K562 (cell line): ENCODE data around the gene OR9Q2. TPM values are rescaled to one million over a fixed set of nuclear protein-coding genes. Genes with fewer than 3 reads are reported as not detected.

Experiments
- ATAC-seq: fragments of 200-7000 bp; cut with Tn5 transposase; 3 replicates; pipeline ENCODE4 v1.9.1; 2020; ENCODE audit warnings: moderate library complexity
- BruUV-seq: library from RNA; stranded (reverse); fragments of 400-500 nt; replicated peaks from 2 replicates; lab custom pipeline; 2021; lab: Mats Ljungman, UMichigan
- CTCF ChIA-PET: fragments of 300-600 bp; formaldehyde crosslinking; extraction: SDS; loops from one replicate; lab custom pipeline; 2021; ENCODE audit warnings: low intra/inter-chr PET ratio; lab: Yijun Ruan, JAX
- POLR2A ChIA-PET: fragments of 300-600, 350-650 bp; sonication (Branson Sonifier 250); formaldehyde crosslinking; extraction: SDS; loops from one replicate; lab custom pipeline; 2021; ENCODE audit warnings: antibody characterized with exemption, inconsistent platforms; lab: Yijun Ruan, JAX
- DNase-seq, 4 experiments: peaks; one replicate each; pipeline versions ENCODE4 v3.0.0 to v3.0.0-alpha.2; 2011 to 2018; ENCODE audit warnings: low spot score in 3 of 4, mixed read lengths in 3 of 4; ENCODE audit errors: extremely low read depth in 1 of 4
- FAIRE-seq: peaks from 2 replicates; lab custom pipeline; 2011; peaks lifted over from hg19 to GRCh38; lab: Jason Lieb, UNC
- H2AFZ ChIP-seq: 2 replicates; pipeline ENCODE4 v1.6.0; 2011; ENCODE audit warnings: low read depth, low read length, control low read depth, inconsistent platforms
- H3K27ac ChIP-seq: fragments of 200-600 bp; 3 replicates; pipeline ENCODE4 v1.8.0; 2011; ENCODE audit warnings: low read depth, mild to moderate bottlenecking, control low read depth, inconsistent platforms, low read length, moderate library complexity, mixed read lengths; ENCODE audit errors: extremely low read depth
- H3K27me3 ChIP-seq, 2 experiments: fragments of 300-600 bp in 1 of 2; 2 replicates in 1 of 2; 3 replicates in 1 of 2; pipeline versions ENCODE4 v1.6.0 to v1.8.0; 2011; ENCODE audit warnings: inconsistent platforms in 2 of 2, low read length in 2 of 2, mild to moderate bottlenecking in 1 of 2, mixed read lengths in 1 of 2, moderate library complexity in 1 of 2; ENCODE audit not compliant: control insufficient read depth in 2 of 2, insufficient read depth in 2 of 2
- H3K36me3 ChIP-seq: fragments of 300-600 bp; 3 replicates; pipeline ENCODE4 v1.8.0; 2011; ENCODE audit warnings: mild to moderate bottlenecking, low read length, inconsistent platforms; ENCODE audit not compliant: control insufficient read depth, insufficient read depth
- H3K4me1 ChIP-seq, 2 experiments: fragments of 200-600 bp in 1 of 2; replicated peaks in 1 of 2; 2 replicates in 1 of 2; 3 replicates in 1 of 2; pipeline versions ENCODE4 v1.5.1 to v1.8.0; 2011; ENCODE audit warnings: inconsistent platforms in 2 of 2, low read length in 2 of 2, mild to moderate bottlenecking in 1 of 2, mixed read lengths in 1 of 2, moderate library complexity in 1 of 2; ENCODE audit not compliant: control insufficient read depth in 2 of 2, insufficient read depth in 2 of 2
- H3K4me2 ChIP-seq: 2 replicates; pipeline ENCODE4 v1.6.1; 2011; ENCODE audit warnings: low read length, control low read depth, inconsistent platforms, mixed read lengths; ENCODE audit not compliant: insufficient read depth
- H3K4me3 ChIP-seq: fragments of 200-600 bp; sonication (generic), shearing (Covaris generic); 2 replicates; pipeline ENCODE4 v1.5.1; 2016; ENCODE audit warnings: control low read depth, inconsistent platforms
- H3K79me2 ChIP-seq: fragments of 200-600 bp; 3 replicates; pipeline ENCODE4 v1.8.0; 2011; ENCODE audit warnings: low read length, inconsistent platforms; ENCODE audit not compliant: control insufficient read depth, insufficient read depth
- H3K9ac ChIP-seq, 2 experiments: 2 replicates each; pipeline versions ENCODE4 v1.6.0 to v1.6.1; 2011; ENCODE audit warnings: low read depth in 2 of 2, low read length in 2 of 2, control low read depth in 1 of 2, inconsistent platforms in 1 of 2, mild to moderate bottlenecking in 1 of 2, mixed read lengths in 1 of 2; ENCODE audit not compliant: insufficient read depth in 1 of 2
- H3K9me1 ChIP-seq: one replicate; pipeline ENCODE4 v1.6.0; 2011; ENCODE audit warnings: inconsistent platforms, mild to moderate bottlenecking, low read length, moderate library complexity; ENCODE audit not compliant: control insufficient read depth, insufficient read depth
- H3K9me3 ChIP-seq: replicated peaks from 2 replicates; pipeline ENCODE4 v1.5.1; 2011; ENCODE audit warnings: low read depth, low read length, inconsistent platforms; ENCODE audit not compliant: control insufficient read depth, insufficient read depth
- H4K20me1 ChIP-seq: replicated peaks from 2 replicates; pipeline ENCODE4 v1.6.1; 2011; ENCODE audit warnings: low read length, inconsistent platforms, mixed read lengths; ENCODE audit not compliant: control insufficient read depth, insufficient read depth
- EP300 ChIP-seq: IDR thresholded peaks from 2 replicates; pipeline ENCODE4 v1.6.1; 2012; ENCODE audit warnings: low read length, improper control_type of control experiment
- FOSL1 ChIP-seq: fragments of 200-800 bp; sonication (Bioruptor generic); conservative IDR thresholded peaks from 2 replicates; pipeline ENCODE4 v1.6.1; 2016; ENCODE audit warnings: missing genetic modification characterization, missing compliant biosample characterization
- GABPA ChIP-seq: fragments of 200-800 bp; sonication (Bioruptor generic); conservative IDR thresholded peaks from 2 replicates; pipeline ENCODE4 v1.6.1; 2016; ENCODE audit warnings: low read depth, missing genetic modification characterization, missing compliant biosample characterization
- ILF3 ChIP-seq: fragments of 450-650 bp; IDR thresholded peaks from 2 replicates; pipeline ENCODE4 v1.6.1; 2018; ENCODE audit warnings: antibody characterized with exemption, mild to moderate bottlenecking, moderate library complexity, borderline replicate concordance
- MCM2 ChIP-seq: fragments of 450-650 bp; IDR thresholded peaks from 2 replicates; pipeline ENCODE4 v1.6.1; 2017; ENCODE audit warnings: low read depth, mild to moderate bottlenecking
- NR3C1 ChIP-seq: sonication (generic); formaldehyde crosslinking; IDR thresholded peaks from 2 replicates; pipeline ENCODE4 v1.8.1; 2022; ENCODE audit warnings: missing genetic modification reagents
- RHOXF2B ChIP-seq: fragments of 250-450 bp; sonication (Bioruptor Pico); conservative IDR thresholded peaks from 2 replicates; pipeline ENCODE4 v1.5.1; 2021
- SMARCC2 ChIP-seq: fragments of 450-650 bp; IDR thresholded peaks from 2 replicates; pipeline ENCODE4 v1.6.1; 2017; ENCODE audit warnings: antibody characterized with exemption, moderate library complexity, mild to moderate bottlenecking, low read depth
- SP1 ChIP-seq: sonication (generic); formaldehyde crosslinking; IDR thresholded peaks from 2 replicates; pipeline ENCODE4 v1.8.1; 2022; ENCODE audit warnings: mild to moderate bottlenecking, missing genetic modification reagents
- SPI1 ChIP-seq: IDR thresholded peaks from 2 replicates; pipeline ENCODE4 v1.6.1; 2011; ENCODE audit warnings: low read depth, low read length, control low read depth, borderline replicate concordance
- SUPT5H ChIP-seq: fragments of 450-650 bp; IDR thresholded peaks from 2 replicates; pipeline ENCODE4 v1.6.1; 2016
- TAF7 ChIP-seq: fragments of 450-650 bp; IDR thresholded peaks from 2 replicates; pipeline ENCODE4 v1.6.1; 2016; ENCODE audit warnings: missing genetic modification characterization, missing compliant biosample characterization
- TCF7 ChIP-seq: sonication (generic); IDR thresholded peaks from 2 replicates; pipeline ENCODE4 v1.6.1; 2016; ENCODE audit warnings: antibody characterized with exemption, borderline replicate concordance
- ZBTB7A ChIP-seq: IDR thresholded peaks from 2 replicates; pipeline ENCODE4 v1.6.1; 2011; ENCODE audit warnings: low read depth, mild to moderate bottlenecking, low read length, moderate library complexity, borderline replicate concordance; ENCODE audit not compliant: control insufficient read depth
- ZNF23 ChIP-seq: fragments of 250-450 bp; sonication (Bioruptor Pico); IDR thresholded peaks from 2 replicates; pipeline ENCODE4 v1.4.0; 2020; ENCODE audit warnings: mild to moderate bottlenecking
- ZNF589 ChIP-seq: fragments of 200-800 bp; sonication (Bioruptor generic); IDR thresholded peaks from 2 replicates; pipeline ENCODE4 v1.6.1; 2016; ENCODE audit warnings: low read depth, missing genetic modification characterization, missing compliant biosample characterization
- WGBS: fragments of 100-300 bp; shearing (Covaris generic); methylation state at CpG from one replicate; pipeline ENCODE4 v1.1.6; 2016; ENCODE audit warnings: low coverage, mixed read lengths; ENCODE audit not compliant: insufficient coverage; ENCODE audit errors: missing lambda C conversion rate; 5-methylcytosine and 5-hydroxymethylcytosine counted together
- in situ Hi-C: fragments of 300-500 bp; cut with MboI; formaldehyde crosslinking; loops from 4 replicates; pipeline ENCODE4 v1.15.0; 2018; ENCODE audit warnings: inconsistent platforms, mixed read lengths
- intact Hi-C: fragments of 100-400 bp; cut with micrococcal nuclease; formaldehyde crosslinking; loops from 2 replicates; pipeline ENCODE4 v1.14.2; 2022
- polyA plus RNA-seq, 8 experiments: library from polyadenylated mRNA; depleted of rRNA in 4 of 8; stranded (reverse) in 5 of 8; unstranded in 3 of 8; fragments of >200 nt; fragmentation: Nextera tagmentation in 2 of 8; fragmentation: Illumina TruSeq in 1 of 8; extraction: Ambion mirVana in 2 of 8; extraction: Trizol in 1 of 8; gene quantifications; 2 replicates each; pipeline versions ENCODE4 v1.2.1 to v1.2.3, GENCODE V29; 2011 to 2014; ENCODE audit warnings: inconsistent platforms in 1 of 8, missing spikeins in 1 of 8
- total RNA-seq, 7 experiments: library from RNA; depleted of rRNA in 6 of 7; stranded (reverse); fragments of >200 nt in 6 of 7; fragmentation: Illumina TruSeq in 2 of 7; extraction: Trizol in 2 of 7; gene quantifications; 2 replicates each; pipeline versions ENCODE4 v1.2.1 to v1.2.3, GENCODE V29; 2011 to 2021; ENCODE audit warnings: low replicate concordance in 1 of 7
- TF ChIP-seq, protein P1 (sequence below): IDR thresholded peaks from 2 replicates; pipeline ENCODE4 v1.6.1; 2011; ENCODE audit warnings: borderline replicate concordance, low read depth, mild to moderate bottlenecking, moderate library complexity, low read length; ENCODE audit not compliant: insufficient read depth, poor library complexity, severe bottlenecking
- TF ChIP-seq, protein P2 (sequence below): fragments of 450-650 bp; formaldehyde crosslinking; IDR thresholded peaks from 2 replicates; pipeline ENCODE4 v1.4.0; 2020; ENCODE audit warnings: mild to moderate bottlenecking, moderate library complexity
- TF ChIP-seq, protein P3 (sequence below): fragments of 450-650 bp; IDR thresholded peaks from 2 replicates; pipeline ENCODE4 v1.6.1; 2016

The OR9Q2 gene
- total and polyA plus RNA-seq, 9 of the 15 experiments (the other 6 are each of a cell fraction or from before 2014, with no cell fraction given): not detected

DNA sequence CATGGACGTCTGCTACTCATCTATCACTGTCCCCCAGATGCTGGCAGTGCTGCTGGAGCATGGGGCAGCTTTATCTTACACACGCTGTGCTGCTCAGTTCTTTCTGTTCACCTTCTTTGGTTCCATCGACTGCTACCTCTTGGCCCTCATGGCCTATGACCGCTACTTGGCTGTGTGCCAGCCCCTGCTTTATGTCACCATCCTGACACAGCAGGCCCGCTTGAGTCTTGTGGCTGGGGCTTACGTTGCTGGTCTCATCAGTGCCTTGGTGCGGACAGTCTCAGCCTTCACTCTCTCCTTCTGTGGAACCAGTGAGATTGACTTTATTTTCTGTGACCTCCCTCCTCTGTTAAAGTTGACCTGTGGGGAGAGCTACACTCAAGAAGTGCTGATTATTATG, 9.2 kb upstream of the OR9Q2 start:
- no peak overlapping the region for H3K4me3 ChIP-seq
- 1% methylated on average over 6 of the region's 7 CpGs for WGBS
- H3K27me3 ChIP-seq: no peaks in the 10 kb centered on the region
- POLR2A ChIA-PET: no interaction called here
- no TSS peak for BruUV-seq
- DNase-seq (peak in 3 of 4 experiments; percentile 13 to 50 (median 19)), FAIRE-seq (peak; percentile 6), ATAC-seq (peak; percentile 80)
- H3K9me1 ChIP-seq: no peaks in the 10 kb centered on the region
- H3K9ac ChIP-seq: no peak overlapping the region
- no peaks in the 10 kb centered on the region for H3K9me3 ChIP-seq
- H3K4me1 ChIP-seq: no peaks in the 10 kb centered on the region
- CTCF ChIA-PET: no interaction called here
- intact Hi-C loops: no loop called here
- no peak overlapping the region for H3K27ac ChIP-seq
- H3K4me2 ChIP-seq: no peak overlapping the region
- no peak overlapping the region for H2AFZ ChIP-seq
- no peaks in the 10 kb centered on the region for H4K20me1 ChIP-seq
- H3K36me3 ChIP-seq: no peaks in the 10 kb centered on the region
- no peaks in the 10 kb centered on the region for H3K79me2 ChIP-seq
- in situ Hi-C loops: no loop called here
- no peak for TF ChIP-seq MCM2
- TF ChIP-seq ZNF23: no peak
- no peak for TF ChIP-seq SP1 (CRISPR knock-in tag)
- TF ChIP-seq NR3C1: no peak
- TF ChIP-seq SMARCC2: no peak
- no peak for TF ChIP-seq TCF7
- TF ChIP-seq, protein P1, sequence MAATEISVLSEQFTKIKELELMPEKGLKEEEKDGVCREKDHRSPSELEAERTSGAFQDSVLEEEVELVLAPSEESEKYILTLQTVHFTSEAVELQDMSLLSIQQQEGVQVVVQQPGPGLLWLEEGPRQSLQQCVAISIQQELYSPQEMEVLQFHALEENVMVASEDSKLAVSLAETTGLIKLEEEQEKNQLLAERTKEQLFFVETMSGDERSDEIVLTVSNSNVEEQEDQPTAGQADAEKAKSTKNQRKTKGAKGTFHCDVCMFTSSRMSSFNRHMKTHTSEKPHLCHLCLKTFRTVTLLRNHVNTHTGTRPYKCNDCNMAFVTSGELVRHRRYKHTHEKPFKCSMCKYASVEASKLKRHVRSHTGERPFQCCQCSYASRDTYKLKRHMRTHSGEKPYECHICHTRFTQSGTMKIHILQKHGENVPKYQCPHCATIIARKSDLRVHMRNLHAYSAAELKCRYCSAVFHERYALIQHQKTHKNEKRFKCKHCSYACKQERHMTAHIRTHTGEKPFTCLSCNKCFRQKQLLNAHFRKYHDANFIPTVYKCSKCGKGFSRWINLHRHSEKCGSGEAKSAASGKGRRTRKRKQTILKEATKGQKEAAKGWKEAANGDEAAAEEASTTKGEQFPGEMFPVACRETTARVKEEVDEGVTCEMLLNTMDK: no peak
- TF ChIP-seq ZNF589 (CRISPR knock-in tag): no peak
- TF ChIP-seq EP300: no peak
- TF ChIP-seq GABPA: no peak
- no peak for TF ChIP-seq ILF3
- no peak for TF ChIP-seq SPI1
- no peak for TF ChIP-seq ZBTB7A
- TF ChIP-seq, protein P2, sequence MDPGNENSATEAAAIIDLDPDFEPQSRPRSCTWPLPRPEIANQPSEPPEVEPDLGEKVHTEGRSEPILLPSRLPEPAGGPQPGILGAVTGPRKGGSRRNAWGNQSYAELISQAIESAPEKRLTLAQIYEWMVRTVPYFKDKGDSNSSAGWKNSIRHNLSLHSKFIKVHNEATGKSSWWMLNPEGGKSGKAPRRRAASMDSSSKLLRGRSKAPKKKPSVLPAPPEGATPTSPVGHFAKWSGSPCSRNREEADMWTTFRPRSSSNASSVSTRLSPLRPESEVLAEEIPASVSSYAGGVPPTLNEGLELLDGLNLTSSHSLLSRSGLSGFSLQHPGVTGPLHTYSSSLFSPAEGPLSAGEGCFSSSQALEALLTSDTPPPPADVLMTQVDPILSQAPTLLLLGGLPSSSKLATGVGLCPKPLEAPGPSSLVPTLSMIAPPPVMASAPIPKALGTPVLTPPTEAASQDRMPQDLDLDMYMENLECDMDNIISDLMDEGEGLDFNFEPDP: no peak
- TF ChIP-seq FOSL1 (tag): no peak
- TF ChIP-seq, protein P3, sequence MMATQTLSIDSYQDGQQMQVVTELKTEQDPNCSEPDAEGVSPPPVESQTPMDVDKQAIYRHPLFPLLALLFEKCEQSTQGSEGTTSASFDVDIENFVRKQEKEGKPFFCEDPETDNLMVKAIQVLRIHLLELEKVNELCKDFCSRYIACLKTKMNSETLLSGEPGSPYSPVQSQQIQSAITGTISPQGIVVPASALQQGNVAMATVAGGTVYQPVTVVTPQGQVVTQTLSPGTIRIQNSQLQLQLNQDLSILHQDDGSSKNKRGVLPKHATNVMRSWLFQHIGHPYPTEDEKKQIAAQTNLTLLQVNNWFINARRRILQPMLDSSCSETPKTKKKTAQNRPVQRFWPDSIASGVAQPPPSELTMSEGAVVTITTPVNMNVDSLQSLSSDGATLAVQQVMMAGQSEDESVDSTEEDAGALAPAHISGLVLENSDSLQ: 0 out of 2 replicates have a peak, but pooled peaks have one; percentile 20
- TF ChIP-seq SUPT5H: no peak
- no peak for TF ChIP-seq RHOXF2B (CRISPR knock-in tag)
- no peak for TF ChIP-seq TAF7 (tag)
